COLO668 (cell line): ENCODE measurements around the gene SLX4IP.

Experiments
- DNase-seq: peaks from one replicate; lab custom pipeline; 2025; ENCODE audit not compliant: unreplicated experiment; lab: John Stamatoyannopoulos, UW

Gene SLX4IP

DNA sequence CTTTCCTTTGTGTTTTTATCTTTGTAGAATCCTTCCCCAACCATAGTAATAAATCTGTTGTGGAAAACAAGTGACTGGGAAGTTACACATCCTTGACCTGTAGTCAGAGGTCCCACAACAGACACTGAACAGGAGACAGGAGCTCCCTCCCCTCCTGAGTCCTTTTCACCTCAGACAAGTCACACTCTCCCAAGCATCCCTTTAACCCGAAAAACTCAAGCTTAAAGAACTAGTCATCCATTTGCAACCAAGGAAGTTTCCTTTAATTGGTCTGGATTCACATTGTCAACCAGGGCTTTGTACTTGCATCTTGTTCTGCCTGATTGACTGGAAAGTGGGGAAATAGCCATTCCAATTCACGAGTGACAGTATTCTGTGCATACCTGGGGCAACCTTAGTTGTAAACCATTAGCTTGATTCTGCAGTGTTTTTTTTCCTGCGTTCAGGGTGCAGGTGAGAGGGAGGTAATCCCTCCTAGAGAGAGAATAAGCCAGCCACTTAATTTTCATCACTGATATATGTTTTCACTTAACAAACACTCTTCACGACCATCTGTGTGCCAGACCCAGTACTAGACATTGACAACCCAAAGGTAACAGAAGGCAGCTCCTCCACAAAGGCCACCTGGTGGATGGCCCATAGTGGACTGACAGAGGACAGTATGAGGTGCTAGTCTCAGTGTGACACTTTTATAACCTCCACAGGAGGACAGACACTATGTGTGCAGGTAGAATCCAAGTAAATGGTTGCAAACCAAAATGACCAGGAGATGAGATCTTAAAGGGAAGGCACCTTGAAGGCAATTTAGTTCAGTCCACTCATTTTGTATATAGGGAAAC is 112.4 kb downstream of the SLX4IP start:
- DNase-seq, result no peak

DNA sequence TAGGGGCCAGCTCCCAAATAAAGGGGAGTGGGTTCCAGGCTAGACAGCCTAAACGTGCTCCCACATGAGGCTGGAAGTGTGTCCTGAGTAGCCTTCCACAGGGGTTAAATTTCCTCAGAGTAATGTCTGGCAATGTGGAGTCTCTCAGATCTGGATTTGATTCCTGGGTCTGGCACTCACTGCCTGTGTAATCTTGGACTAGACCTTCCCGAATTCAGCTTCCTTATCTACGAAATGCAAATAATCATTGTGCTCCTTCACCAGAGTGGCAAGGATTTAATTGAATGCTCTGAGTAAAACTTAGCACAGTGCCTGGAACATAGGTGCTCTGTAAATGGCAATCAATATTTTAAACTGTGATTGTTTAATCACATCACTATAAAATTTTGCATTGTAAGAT is 114.4 kb downstream of the SLX4IP start:
- DNase-seq, result no peak

DNA sequence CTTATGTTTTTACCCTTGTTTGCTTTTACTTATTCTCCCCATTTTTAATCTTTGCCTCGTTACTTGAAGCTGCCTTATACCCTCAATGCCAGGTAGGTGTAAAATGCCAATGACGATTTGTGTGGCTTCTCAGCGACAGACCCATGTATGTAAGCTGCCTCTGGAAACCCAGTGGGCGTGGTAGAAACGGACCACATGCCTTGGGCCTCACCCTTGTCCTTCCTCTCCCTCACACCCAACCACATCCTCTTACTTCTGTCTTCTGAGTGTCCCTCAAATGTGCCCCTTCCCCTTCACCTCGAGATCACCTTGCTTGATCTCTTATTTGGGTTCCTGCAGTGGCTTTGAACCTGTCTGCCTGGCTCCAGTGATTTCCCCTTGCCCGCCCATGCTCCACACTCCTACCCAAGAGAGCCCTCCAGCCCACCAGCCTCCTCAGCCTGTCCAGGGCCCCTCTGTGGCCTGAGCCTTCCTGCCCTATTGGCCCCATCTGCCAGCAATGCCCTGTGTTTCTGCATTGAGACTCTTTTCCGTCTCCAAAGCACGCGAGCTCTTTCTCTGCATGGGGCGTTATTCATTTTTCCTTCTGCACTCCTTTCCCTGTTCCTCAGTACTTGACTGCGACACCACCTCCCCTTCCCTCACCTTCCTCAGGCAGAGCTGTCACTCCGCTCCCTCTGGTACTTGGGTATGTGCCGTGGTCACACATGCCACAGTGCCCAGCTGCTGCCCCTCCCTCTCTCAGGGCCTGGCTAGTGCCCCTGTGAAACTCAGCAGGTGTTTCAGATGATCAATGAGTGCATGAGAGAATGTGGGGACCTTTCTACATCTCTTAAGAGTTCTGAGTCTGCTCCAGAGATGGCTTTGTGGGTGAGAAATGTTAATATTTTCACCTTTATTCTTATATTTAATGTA is 115.4 kb downstream of the SLX4IP start:
- DNase-seq, result no peak

DNA sequence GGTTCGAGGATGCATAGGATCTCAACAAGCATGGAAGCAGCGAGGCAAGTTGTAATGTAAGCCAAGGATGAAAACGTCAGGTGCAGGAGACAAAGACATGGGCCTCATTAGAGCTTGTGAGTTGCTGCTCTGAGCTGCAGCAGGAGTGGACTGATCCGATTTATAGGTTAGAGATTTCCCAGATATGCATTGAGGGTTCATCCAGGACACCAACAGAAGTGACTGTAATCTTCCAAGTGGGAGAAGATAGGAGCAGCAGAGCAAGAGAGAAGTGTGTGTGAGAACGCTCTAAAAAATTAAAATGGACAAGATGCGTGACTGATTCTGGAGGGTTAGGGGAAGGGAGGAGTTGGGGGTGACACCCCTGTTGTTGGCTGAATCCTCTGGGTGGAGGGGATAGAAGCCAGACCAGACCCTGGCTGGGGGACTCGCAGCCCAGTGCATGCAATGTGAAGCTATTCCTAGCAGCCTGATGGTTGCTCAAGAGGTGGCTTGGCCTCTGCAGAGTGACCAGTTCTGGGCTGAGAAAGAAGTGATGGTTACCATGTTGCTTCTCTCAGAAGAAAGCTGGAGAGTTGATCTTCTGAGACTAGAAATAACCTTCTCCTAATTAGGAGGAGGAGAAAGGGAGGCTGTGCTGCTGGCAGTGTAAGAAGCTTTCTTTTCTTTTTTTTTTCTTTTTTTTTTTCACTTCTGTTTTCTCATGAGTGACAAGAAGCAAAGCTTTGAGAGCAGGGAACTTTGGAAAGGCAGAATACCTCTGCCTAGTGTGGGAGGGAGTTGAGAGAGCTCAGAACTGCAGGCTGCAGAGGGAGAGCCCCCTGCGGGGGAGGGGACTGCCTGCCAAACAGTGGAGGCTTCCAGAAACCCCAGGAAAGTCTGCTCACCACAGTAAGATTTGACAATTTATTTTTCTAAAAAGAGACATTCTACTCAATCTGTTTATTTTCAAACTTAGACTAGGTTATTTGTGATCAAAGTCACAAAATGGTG is 116.9 kb downstream of the SLX4IP start:
- no peak for DNase-seq

DNA sequence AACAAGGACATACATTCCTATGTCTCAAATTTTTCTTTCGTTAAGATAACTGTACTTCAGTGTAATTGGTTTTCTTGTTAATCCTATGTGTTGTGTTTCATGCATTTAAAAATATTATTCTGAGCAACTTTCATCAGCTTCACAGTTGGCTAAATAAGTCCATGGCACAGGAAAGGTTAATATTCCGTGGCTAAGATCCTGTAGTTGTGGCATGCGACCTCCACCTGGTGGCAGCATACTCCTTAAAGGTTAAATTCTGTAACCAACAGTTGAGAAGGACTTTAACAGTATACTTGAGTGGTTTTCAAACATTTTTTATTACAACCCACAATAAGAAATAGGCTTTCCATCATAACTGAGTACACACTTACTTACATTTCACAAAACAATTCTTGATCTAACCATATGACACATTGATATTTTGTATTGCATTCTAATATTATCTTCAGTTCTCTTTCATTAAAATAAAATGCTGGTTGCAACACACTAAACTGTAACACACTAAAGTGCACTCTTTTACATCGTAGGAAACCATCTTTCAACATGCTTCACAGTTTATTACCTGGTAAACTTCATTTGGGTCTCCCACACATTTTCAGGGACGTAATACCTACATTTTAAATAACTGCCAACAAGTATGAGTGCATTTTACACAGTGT is 118.3 kb downstream of the SLX4IP start:
- peak; percentile 73 for DNase-seq

DNA sequence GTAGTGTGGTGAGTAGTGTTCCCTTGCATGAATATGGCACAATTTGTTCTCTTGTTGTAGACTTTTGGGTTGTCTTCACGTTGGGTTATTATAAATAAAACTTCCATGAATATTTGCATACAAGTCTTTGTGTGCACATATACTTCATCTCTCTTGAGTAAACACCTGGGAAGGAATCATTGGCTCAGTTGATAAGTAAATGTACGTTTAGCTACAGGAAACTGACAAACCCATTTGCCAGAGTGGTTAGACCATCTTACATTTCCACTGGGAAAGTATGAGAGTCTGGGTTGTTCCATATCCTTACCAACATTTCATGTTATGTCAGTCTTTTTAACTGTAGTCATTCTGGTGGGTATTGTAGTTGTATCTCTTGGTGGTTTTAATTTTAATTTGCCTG is 119.2 kb downstream of the SLX4IP start:
- DNase-seq, result no peak

DNA sequence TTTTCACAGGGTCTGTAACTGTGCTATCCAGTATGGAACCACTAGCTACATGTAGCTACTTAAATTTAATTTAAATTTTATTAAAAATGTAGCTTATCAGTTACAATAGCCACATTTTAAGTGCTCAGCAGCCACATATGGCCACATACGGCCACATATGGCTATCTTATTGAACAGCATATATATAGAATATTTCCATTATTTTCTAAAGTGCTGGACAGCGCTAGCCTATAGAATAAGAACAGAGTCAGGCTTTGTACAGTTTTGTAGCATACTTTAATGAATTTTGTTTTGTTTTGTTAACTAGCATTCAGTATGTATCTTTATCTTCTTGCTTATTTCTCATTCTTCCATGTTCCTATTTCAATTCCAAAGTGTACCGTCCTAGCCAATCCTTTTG is 120.3 kb downstream of the SLX4IP start:
- DNase-seq, result no peak

DNA sequence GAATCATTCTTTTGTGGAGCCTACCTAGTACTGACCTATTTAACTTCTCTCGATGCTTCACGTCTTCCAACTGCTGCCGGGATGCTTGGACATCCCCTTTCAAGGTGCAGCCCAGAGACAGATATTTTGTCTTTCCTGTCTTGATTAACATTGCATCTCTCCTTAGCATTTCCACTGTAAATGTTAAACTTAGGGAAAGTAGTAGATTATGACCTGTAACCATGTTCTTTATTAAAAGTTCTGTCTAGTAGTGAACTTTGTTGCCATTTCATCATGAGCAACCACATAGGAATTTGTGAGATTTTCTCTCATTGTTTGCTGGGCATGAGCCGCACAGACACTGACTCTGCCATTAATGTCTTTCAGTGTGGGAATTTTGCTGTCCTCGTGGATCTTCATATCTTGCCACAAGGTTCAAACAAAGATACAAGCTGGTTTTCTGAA is 120.8 kb downstream of the SLX4IP start:
- DNase-seq, result no peak

DNA sequence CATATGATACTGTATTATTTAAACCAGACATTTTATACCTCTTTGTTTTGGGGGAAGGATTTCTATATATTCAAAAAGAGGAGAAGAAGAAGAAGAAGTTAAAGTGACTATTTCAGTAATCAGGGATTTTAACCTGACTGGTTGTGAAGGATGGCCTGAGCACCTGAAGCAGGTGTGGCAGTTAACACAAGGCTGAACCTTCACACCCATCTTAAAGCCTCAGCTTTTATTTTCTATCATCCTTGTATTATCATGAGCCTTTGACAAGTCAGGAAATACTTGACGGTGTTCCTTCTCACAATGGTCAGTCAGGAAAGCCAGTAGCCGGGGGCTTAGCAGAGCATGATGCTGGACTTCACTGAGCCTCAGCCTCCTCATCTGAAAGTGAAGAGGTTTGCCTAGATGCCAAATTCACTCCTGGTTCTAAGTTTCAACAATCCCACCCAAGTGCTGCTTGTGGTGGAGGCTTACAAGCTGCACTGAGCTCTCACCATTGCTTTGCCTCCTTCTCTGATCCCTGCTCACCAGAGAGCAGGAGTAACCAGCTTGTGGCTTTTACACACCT is 121.5 kb downstream of the SLX4IP start:
- no peak for DNase-seq

DNA sequence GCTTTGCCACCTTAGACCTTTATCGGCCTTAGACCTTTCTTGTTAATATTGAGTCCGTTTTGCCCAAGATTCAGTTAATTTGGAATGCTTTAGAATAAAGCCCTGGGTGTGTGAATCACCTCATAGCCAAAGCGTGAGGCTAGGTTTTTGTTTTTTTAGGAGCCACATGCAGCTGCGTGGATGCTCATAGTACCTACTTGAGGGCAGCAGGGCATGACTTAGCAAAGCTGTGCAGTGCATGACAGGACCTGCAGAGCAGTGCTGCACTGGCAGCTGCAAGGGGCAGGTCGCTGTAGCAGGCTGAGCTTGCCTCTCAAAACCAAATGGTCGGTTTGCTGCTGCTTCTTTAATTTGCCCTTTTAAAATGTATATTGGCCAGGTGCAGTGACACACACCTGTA is 122.6 kb downstream of the SLX4IP start:
- peak; percentile 75 for DNase-seq

DNA sequence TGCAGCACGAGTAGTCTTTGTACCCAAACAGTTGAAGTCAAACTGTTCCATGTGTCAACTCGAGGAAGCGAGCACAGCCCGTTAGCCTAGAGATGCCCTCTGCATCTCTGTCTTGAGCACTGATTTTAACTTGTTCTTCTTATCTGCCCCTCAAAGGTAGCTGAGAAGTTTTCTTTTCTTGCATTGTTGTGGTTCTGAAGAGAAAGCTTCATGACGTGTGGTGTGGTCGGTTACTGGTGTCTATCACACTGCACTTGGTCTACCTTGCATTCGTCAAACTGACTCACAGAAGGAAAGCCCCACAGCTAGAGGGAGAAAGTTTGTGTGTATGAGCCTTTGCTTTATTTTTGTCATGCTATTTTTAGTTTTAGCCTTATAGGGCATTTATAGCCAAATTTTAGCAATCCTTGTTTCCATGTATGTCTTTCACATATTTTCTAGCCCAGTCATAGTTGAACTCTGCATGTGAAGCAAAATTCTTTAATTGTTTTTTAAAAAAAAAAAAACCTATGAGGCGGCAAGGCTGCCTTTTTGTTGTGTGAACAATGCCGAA is 123.6 kb downstream of the SLX4IP start:
- DNase-seq, result no peak

DNA sequence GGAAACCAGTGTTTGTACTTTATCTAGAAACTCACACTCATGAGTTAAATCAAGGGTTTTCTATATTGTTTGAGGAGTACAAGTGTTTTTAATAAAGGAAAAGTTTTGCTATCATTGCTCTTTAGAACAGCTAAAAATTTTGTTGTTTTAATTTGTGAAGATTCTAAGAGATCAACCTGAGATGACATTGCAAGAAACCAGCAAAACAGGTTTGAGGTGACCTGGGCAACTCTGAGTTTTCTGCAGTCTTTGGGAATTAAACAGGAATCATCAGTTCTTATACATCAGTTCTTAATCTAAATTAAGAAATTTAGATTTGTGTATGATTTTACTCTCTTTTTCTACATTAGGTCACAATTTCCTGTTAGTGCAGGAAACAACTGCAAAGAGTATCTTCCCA is 124.2 kb downstream of the SLX4IP start:
- no peak for DNase-seq

DNA sequence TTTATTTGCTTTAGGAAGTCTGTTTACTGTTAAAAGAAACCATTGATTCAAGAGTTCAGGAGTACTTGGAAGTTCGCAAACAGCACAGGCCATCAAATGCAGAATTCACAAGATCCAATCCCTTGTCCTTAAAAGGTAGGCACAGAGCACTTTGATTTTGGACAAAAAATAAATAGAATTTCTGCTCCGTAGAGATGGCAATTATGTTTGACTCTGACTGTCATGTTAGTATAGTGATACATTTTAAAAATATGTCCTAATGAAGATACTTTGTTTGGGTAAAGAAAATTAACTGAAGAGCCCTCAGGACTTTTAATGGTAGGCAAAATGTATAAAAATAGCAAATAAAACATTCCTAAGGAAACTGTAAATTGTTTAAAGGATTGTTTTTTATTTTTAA is 125.6 kb downstream of the SLX4IP start:
- DNase-seq, result no peak

DNA sequence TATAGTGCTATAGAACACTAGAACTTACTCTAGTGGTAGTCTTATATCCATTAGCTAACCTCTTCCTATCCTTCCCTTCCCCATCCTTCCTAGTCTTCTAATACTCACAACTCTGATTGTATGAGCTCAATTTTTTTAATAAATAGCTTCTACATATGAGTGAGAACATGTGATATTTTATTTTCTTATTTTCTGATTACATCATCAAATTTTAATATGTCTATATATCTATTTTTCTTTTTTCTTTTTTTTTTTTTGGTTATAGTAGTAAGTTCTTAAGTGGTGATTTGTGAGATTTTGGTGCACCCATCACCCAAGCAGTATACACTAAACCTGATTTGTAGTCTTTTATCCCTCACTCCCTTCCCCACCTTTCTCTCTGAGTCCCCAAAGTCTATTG is 126.2 kb downstream of the SLX4IP start:
- DNase-seq, result no peak

DNA sequence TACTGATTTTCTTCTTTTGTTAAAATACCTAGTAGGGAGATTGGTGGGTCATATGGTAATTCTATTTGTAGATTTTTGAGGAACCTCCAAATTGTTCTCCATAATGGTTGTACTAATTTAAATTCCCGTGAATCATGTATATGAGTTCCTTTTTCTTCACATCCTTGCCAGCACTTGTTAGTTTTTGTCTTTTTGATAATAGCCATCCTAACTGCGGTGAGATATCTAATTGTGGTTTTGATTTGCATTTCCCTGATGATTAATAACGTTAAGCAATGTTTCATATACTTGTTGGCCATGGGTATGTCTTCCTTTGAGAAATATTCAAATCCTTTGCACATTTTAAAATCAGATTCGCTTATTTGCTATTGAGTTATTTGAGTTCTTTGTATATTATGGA is 127.8 kb downstream of the SLX4IP start:
- DNase-seq, result no peak

DNA sequence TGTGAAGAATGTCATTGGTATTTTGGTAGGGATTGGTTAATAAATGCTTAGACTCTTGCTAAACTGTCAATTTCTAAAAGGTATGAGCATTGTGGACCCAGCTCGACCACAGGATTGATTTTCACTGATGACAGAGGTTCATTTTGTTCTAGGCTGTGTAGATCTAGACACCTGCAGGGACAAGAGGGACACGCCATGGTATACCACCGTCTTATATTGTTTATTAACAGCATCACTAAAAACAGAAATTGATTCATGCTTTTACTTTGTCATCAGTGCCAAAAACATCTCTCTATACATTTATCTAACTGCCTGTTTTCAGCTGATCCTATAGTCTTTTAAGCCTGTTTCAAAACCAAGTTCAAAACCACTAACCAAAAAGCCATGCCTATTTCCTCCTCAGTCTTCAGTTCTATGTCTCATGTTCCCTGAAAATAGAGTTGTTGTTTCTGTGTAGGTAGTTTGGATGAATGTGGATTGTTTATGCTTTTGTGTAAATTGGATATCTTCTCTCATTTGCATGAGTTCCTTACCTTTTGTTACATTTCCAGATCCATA is 128.9 kb downstream of the SLX4IP start:
- no peak for DNase-seq

DNA sequence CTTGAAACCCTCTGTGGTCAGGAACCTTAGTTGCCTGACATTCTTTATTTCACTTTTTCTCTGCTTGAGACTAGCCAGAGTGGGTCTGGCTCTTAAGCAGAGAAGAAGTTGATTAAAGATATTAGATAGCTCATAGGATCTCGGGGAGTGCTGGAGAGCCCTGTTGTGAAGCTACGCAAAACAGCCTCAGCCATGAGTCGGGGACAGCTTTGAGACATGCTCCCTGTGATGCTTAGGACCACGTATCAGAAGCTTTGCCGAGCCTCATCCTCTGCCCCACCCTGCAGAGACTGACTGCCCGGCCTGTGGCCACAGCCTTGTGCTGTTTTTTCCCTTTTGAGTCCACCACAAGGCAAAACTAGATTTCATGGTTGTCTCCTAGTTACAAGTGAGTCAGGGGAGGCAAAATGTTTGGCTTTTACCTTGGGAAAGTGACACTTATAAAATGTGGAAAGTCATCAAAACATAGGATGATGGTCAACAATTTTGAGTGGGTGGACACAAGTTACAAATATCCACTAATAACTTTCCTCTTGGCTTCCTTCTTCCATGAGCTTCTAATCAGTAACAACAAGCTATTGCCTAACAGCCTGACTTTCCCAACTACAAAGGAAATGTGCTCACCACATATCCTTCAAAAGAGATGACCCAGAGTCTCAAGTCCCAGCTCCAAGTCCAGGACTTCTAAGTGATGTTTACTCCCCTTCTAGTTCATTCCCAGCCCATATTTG is 130.3 kb downstream of the SLX4IP start:
- DNase-seq, result no peak
